ENCODE results near the gene TMEM218. TPM values are rescaled to one million over a fixed set of nuclear protein-coding genes. Genes with fewer than 3 reads are reported as not detected.
A peak's percentile ranks its signal among the peaks of the same experiment; 100 is the strongest.

Gene TMEM218
- total RNA-seq, 1 donor from 2014 or later = 33.2 TPM

DNA sequence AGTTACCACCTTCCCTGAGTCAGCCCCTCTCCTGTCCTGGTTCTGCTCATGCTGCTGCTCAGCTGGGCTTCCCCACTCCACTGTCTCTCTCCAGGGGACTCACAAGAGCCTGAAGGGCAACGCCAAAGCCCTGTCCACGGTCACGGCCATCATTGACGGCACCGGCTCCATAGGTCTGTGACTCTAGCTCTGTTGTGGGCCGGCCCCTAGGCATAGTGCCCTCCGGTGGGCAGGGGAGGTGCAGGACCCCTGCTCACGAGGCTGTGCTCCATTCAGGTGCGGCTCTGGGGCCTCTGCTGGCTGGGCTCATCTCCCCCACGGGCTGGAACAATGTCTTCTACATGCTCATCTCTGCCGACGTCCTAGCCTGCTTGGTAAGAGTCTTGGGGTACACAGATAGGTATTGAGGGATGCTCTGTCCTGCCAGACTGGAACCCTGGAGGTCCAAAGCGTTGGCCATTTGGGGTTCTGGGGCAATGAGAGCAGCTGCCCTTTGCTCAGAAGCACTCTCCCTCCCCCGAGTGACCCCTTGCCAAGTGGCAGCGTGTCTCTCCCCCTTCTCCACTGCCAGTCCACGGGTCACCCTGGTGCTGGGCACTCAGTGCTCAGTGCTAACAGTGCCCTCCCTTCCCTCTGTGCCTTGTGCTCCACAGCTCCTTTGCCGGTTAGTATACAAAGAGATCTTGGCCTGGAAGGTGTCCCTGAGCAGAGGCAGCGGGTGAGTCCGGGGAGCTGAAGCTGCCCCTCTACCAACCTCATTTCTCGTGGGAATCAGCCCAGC lies 25.9 kb downstream of the TMEM218 start:
- Mint-ChIP-seq H3K27ac (no peak overlapping the region), H3K4me3 (no peak overlapping the region), H3K4me1 (ENCODE audit: unreplicated experiment) (peaks cover 5% of the 10 kb centered on the region), H3K36me3 (no peaks in the 10 kb centered on the region), H3K27me3 (peaks cover 6% of the 10 kb centered on the region), H3K9me3 (no peaks in the 10 kb centered on the region)
- no peak for DNase-seq (ENCODE audit: extremely low spot score, unreplicated experiment)
- TF ChIP-seq, protein P1, sequence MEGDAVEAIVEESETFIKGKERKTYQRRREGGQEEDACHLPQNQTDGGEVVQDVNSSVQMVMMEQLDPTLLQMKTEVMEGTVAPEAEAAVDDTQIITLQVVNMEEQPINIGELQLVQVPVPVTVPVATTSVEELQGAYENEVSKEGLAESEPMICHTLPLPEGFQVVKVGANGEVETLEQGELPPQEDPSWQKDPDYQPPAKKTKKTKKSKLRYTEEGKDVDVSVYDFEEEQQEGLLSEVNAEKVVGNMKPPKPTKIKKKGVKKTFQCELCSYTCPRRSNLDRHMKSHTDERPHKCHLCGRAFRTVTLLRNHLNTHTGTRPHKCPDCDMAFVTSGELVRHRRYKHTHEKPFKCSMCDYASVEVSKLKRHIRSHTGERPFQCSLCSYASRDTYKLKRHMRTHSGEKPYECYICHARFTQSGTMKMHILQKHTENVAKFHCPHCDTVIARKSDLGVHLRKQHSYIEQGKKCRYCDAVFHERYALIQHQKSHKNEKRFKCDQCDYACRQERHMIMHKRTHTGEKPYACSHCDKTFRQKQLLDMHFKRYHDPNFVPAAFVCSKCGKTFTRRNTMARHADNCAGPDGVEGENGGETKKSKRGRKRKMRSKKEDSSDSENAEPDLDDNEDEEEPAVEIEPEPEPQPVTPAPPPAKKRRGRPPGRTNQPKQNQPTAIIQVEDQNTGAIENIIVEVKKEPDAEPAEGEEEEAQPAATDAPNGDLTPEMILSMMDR (conservative IDR thresholded peaks at IDR 0.05) = no peak

DNA sequence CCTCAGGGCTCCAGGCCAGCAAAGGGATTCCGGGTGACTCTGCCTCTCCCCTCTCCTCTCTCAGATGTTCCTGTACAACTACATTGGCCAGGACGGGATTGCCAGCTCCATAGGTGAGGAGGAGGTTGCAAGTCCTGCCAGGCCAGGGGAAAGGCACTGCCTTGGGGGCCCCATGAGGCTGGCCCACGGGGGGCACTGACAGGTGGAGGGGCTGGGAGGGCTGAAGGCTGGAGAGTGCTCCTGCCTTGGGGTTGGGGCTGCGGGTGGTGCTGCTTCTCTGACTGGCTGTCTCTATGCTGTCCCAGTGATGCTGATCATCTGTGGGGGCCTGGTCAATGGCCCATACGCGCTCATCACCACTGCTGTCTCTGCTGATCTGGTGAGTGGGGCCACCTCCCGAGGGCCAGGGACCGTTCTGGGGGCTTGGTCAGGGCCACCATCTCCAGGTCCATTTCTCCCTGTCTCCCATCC lies 26.6 kb downstream of the TMEM218 start:
- Mint-ChIP-seq H3K27ac (peak overlapping the region; percentile 26), H3K4me1 (ENCODE audit: unreplicated experiment) (peaks cover 5% of the 10 kb centered on the region), H3K9me3 (no peaks in the 10 kb centered on the region), H3K27me3 (peaks cover 6% of the 10 kb centered on the region), H3K4me3 (no peak overlapping the region), H3K36me3 (no peaks in the 10 kb centered on the region)
- DNase-seq (ENCODE audit: extremely low spot score, unreplicated experiment) = no peak
- TF ChIP-seq, protein P1 (conservative IDR thresholded peaks at IDR 0.05) = no peak

DNA sequence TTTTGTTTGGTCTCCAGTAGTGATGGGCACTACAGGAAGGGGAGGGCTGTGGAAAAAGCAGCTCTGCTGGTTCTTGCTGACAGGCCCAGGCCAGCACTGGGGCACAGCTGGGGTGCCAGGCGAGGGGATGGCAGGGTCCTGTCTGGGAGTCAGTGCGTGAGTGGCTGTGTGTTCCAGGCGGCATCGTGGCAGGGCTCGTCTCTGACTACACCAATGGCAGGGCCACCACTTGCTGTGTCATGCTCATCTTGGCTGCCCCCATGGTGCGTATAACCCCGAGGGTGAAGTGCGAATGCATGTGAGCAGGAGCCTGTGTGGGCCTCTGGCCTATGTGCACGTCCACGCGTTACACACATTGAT lies 27.4 kb downstream of the TMEM218 start:
- Mint-ChIP-seq H3K27ac (peak overlapping the region; percentile 26), H3K9me3 (no peaks in the 10 kb centered on the region), H3K27me3 (peaks cover 6% of the 10 kb centered on the region), H3K4me3 (no peak overlapping the region), H3K4me1 (ENCODE audit: unreplicated experiment) (peaks cover 5% of the 10 kb centered on the region), H3K36me3 (no peaks in the 10 kb centered on the region)
- no peak for DNase-seq (ENCODE audit: extremely low spot score, unreplicated experiment)
- TF ChIP-seq, protein P1 (conservative IDR thresholded peaks at IDR 0.05) = no peak

DNA sequence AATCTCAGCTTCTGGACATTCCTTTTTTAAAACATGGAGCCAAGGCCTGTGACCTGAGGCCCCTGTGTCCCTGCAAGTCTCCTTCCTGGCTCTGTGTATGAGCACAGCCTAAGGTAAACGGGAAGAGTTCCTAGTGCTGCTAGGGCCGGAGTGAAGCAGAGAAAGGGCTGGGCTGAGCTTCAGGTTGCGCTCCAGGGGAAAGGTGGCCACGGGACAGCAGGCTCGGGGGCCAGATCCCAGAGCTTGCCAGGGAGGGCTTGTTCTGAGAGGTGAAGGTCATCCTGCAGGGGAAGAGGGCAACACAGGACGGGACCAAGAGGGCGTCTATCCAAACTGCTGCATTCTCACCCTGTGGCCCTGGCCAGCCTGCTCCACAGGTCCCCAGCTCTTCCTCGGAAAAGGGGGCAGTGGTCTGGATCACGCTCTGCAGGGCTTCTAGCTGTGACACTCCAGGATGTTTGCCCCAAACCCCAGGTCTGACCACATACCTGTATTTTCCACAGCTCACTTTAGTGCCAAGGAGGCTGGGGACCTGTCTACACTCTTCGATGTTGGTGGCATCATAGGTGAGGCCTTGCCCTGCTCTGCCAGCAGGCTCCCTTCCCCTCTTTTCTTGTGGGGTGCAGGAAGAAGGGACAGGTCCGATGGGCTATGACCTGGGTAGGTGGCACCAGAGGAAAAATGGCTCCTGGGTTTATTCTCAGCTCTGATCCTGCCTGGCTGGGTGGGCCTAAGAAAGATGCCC lies 27.9 kb downstream of the TMEM218 start:
- Mint-ChIP-seq H3K4me3 (no peak overlapping the region), H3K4me1 (ENCODE audit: unreplicated experiment) (peaks cover 5% of the 10 kb centered on the region), H3K27ac (peak overlapping the region; percentile 77), H3K9me3 (no peaks in the 10 kb centered on the region), H3K36me3 (no peaks in the 10 kb centered on the region), H3K27me3 (peaks cover 6% of the 10 kb centered on the region)
- DNase-seq (ENCODE audit: extremely low spot score, unreplicated experiment) = no peak
- TF ChIP-seq, protein P1 (conservative IDR thresholded peaks at IDR 0.05) = no peak

DNA sequence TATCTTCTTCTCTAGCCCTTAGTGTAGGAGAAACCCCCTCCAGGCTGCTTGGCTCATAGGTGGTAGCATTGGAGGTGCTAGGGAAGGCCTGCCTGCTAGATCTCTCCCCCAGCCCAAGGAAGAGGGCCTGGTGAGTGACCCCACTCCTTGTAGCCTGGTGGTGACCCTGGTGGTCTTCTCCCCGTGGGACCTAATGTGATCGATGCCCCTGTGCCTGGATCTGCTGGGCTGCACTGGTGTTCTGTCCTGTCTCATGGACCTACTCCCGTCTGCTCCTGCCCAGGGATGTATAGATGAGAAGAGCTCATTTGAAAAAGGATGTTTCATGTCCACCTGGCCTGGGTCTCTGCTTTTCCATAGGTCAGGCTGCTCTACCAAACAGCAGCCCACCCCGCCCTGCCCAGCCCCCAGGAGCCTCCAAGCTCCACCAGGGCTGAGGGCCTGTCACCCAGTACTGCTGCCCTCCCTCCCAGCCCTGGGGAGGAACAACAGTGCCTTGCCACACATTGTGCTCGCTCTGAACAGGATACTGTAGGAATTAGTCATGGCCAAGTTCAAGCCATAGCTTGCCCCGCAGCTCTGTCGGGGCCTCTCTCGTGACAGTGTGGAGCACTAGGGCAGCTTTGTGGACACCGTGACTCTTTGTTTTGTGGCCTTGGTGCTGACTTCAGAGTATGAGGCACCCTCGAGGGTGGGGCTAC lies 28.7 kb downstream of the TMEM218 start:
- Mint-ChIP-seq H3K27me3 (peaks cover 9% of the 10 kb centered on the region), H3K27ac (peak overlapping the region; percentile 77), H3K4me1 (ENCODE audit: unreplicated experiment) (peaks cover 5% of the 10 kb centered on the region), H3K4me3 (no peak overlapping the region), H3K9me3 (no peaks in the 10 kb centered on the region), H3K36me3 (no peaks in the 10 kb centered on the region)
- no peak for DNase-seq (ENCODE audit: extremely low spot score, unreplicated experiment)
- TF ChIP-seq, protein P1 (conservative IDR thresholded peaks at IDR 0.05) = no peak
